Small intestine (tissue), 7 donors: ENCODE results near the gene PRICKLE2. TPM values are rescaled to one million over a fixed set of nuclear protein-coding genes. Genes with fewer than 3 reads are reported as not detected.
"Not testable (repeated sequence)": the region's sequence is repeated elsewhere in the genome, so short reads cannot be mapped to it uniquely, and the experiment has no call there.

Source experiments
- DNase-seq, 2 donors: peaks; one replicate each; pipeline versions ENCODE4 v3.0.0 to v3.0.0-alpha.2; 2013
- FAIRE-seq: peaks from 2 replicates; lab custom pipeline; 2012; peaks lifted over from hg19 to GRCh38; lab: Jason Lieb, UNC
- H3K27ac ChIP-seq, 3 donors: one replicate each; pipeline ENCODE4 v1.5.1; 2013; ENCODE audit warnings: low read length in 2 of 3, mild to moderate bottlenecking in 2 of 3, control low read depth in 1 of 3, inconsistent platforms in 1 of 3, low read depth in 1 of 3, moderate library complexity in 1 of 3
- H3K27me3 ChIP-seq, 3 donors: one replicate each; pipeline ENCODE4 v1.6.1; 2013; ENCODE audit warnings: low read length in 3 of 3, inconsistent platforms in 1 of 3; ENCODE audit not compliant: control insufficient read depth in 3 of 3, insufficient read depth in 3 of 3
- H3K36me3 ChIP-seq, 3 donors: one replicate each; pipeline ENCODE4 v1.6.1; 2013; ENCODE audit warnings: low read length in 3 of 3, inconsistent platforms in 1 of 3, low read depth in 1 of 3, mild to moderate bottlenecking in 1 of 3, moderate library complexity in 1 of 3; ENCODE audit not compliant: control insufficient read depth in 3 of 3, insufficient read depth in 2 of 3
- H3K4me1 ChIP-seq, 3 donors: one replicate each; pipeline ENCODE4 v1.6.1; 2013; ENCODE audit warnings: low read length in 2 of 3, inconsistent platforms in 1 of 3, low read depth in 1 of 3, mild to moderate bottlenecking in 1 of 3, moderate library complexity in 1 of 3; ENCODE audit not compliant: control insufficient read depth in 3 of 3, insufficient read depth in 2 of 3
- H3K4me3 ChIP-seq, 3 donors: one replicate each; pipeline ENCODE4 v1.5.1; 2013; ENCODE audit warnings: low read length in 3 of 3, control low read depth in 1 of 3, inconsistent platforms in 1 of 3, low read depth in 1 of 3, mild to moderate bottlenecking in 1 of 3, moderate library complexity in 1 of 3
- H3K9me3 ChIP-seq, 2 donors: one replicate each; pipeline ENCODE4 v1.6.1; 2013; ENCODE audit warnings: low read depth in 1 of 2, low read length in 1 of 2; ENCODE audit not compliant: control insufficient read depth in 2 of 2, insufficient read depth in 1 of 2
- WGBS, 3 donors: extraction: QIAGEN DNeasy Blood & Tissue Kit; methylation state at CpG; one replicate each; pipeline ENCODE4 v1.1.7; 2013; 5-methylcytosine and 5-hydroxymethylcytosine counted together
- polyA plus RNA-seq, 4 donors: library from polyadenylated mRNA; stranded (reverse) in 3 of 4; unstranded in 1 of 4; fragments of 200-250 nt in 3 of 4; fragments of 120-200 nt in 1 of 4; gene quantifications; one replicate each; pipeline versions ENCODE4 v1.2.1 to v1.2.3, GENCODE V29; 2013
- donor health status: healthy with polysubstance abuse.
- donor health status: control.
- donor health status: control.
- donor health status: Bipolar disorder and iron deficiency.
- donor health status: healthy.

The PRICKLE2 gene
- polyA plus RNA-seq, 4 donors = 0.54 to 3.7 (median 2.5) TPM; not detected in 1

- DNase-seq (no peak), FAIRE-seq (no peak)
- 70 to 85% (median 75%) methylated on average over 3 of the region's 3 CpGs for WGBS, 3 donors
Observed at GRCh38 chr3:64093825-64094712, 131.2 kb downstream of the PRICKLE2 start.

GRCh38 chr3:64093211-64093610 is 132.1 kb downstream of the PRICKLE2 start:
- H3K4me1 ChIP-seq = no peaks in the 10 kb centered on the region
- FAIRE-seq (no peak), DNase-seq (no peak)
- no peak overlapping the region for H3K4me3 ChIP-seq
- no peak overlapping the region for H3K27ac ChIP-seq
- no peaks in the 10 kb centered on the region for H3K9me3 ChIP-seq
- no peaks in the 10 kb centered on the region for H3K27me3 ChIP-seq
- H3K36me3 ChIP-seq = no peaks in the 10 kb centered on the region

More at GRCh38 chr3:64093825-64094712, 131.2 kb downstream of the PRICKLE2 start:
- Histone ChIP-seq H3K4me3 (no peak overlapping the region), H3K4me1 (no peaks in the 10 kb centered on the region), H3K27me3 (no peaks in the 10 kb centered on the region), H3K36me3 (peaks cover 0 to under 1% (median 0%) of the 10 kb centered on the region in 3 donors), H3K27ac (no peak overlapping the region), H3K9me3 (no peaks in the 10 kb centered on the region)

- Histone ChIP-seq H3K9me3 (no peaks in the 10 kb centered on the region), H3K27ac (no peak overlapping the region), H3K4me3 (no peak overlapping the region), H3K27me3 (no peaks in the 10 kb centered on the region), H3K4me1 (no peaks in the 10 kb centered on the region), H3K36me3 (no peaks in the 10 kb centered on the region)
- DNase-seq (no peak), FAIRE-seq (no peak)
- WGBS, 3 donors = 97 to 100% (median 98%) methylated on average over 1 of the region's 1 CpG
Observed at GRCh38 chr3:64091501-64091900, 133.8 kb downstream of the PRICKLE2 start.

- H3K27ac ChIP-seq = peak overlapping the region in 1 of 3 donors; percentile 20
- 63 to 83% (median 69%) methylated on average over 4 of the region's 4 CpGs for WGBS, 3 donors
- not testable (repeated sequence) for H3K36me3 ChIP-seq, H3K4me1 ChIP-seq, FAIRE-seq, H3K27me3 ChIP-seq, H3K4me3 ChIP-seq, DNase-seq, H3K9me3 ChIP-seq
Observed at GRCh38 chr3:64089386-64089785, 135.9 kb downstream of the PRICKLE2 start.

- H3K36me3 ChIP-seq = no peaks in the 10 kb centered on the region
- H3K4me1 ChIP-seq = no peaks in the 10 kb centered on the region
- no peak overlapping the region for H3K27ac ChIP-seq
- DNase-seq (no peak), FAIRE-seq (no peak)
- peaks cover 0 to 2% of the 10 kb centered on the region in 2 donors for H3K9me3 ChIP-seq
- no peaks in the 10 kb centered on the region for H3K27me3 ChIP-seq
- H3K4me3 ChIP-seq = no peak overlapping the region
- WGBS, 3 donors = 36 to 52% (median 47%) methylated on average over 1 of the region's 1 CpG
Observed at GRCh38 chr3:64088408-64089205, 136.7 kb downstream of the PRICKLE2 start.

GRCh38 chr3:64086479-64087252 is 138.6 kb downstream of the PRICKLE2 start:
- 78 to 79% (median 78%) methylated on average over 5 of the region's 5 CpGs for WGBS, 3 donors

GRCh38 chr3:64084640-64085039 is 140.6 kb downstream of the PRICKLE2 start:
- DNase-seq = no peak
- FAIRE-seq = no peak
- WGBS, 3 donors = 55 to 92% (median 87%) methylated on average over 1 of the region's 1 CpG

More at GRCh38 chr3:64086479-64087252, 138.6 kb downstream of the PRICKLE2 start:
- Histone ChIP-seq H3K27me3 (no peaks in the 10 kb centered on the region), H3K4me3 (no peak overlapping the region), H3K9me3 (peaks cover 0 to 2% of the 10 kb centered on the region in 2 donors), H3K4me1 (no peaks in the 10 kb centered on the region), H3K36me3 (no peaks in the 10 kb centered on the region), H3K27ac (no peak overlapping the region)
- no peak for FAIRE-seq
- no peak for DNase-seq

GRCh38 chr3:64083575-64083974 is 141.7 kb downstream of the PRICKLE2 start:
- 55 to 80% (median 78%) methylated on average over 3 of the region's 3 CpGs for WGBS, 3 donors
- no peak for FAIRE-seq

More at GRCh38 chr3:64084640-64085039, 140.6 kb downstream of the PRICKLE2 start:
- Histone ChIP-seq H3K9me3 (peaks cover 0 to 2% of the 10 kb centered on the region in 2 donors), H3K27me3 (no peaks in the 10 kb centered on the region), H3K36me3 (no peaks in the 10 kb centered on the region), H3K27ac (no peak overlapping the region), H3K4me3 (no peak overlapping the region), H3K4me1 (no peaks in the 10 kb centered on the region)

More at GRCh38 chr3:64083575-64083974, 141.7 kb downstream of the PRICKLE2 start:
- H3K36me3 ChIP-seq = no peaks in the 10 kb centered on the region
- no peaks in the 10 kb centered on the region for H3K27me3 ChIP-seq
- peaks cover 0 to 2% of the 10 kb centered on the region in 2 donors for H3K9me3 ChIP-seq
- DNase-seq = no peak
- no peak overlapping the region for H3K27ac ChIP-seq
- no peaks in the 10 kb centered on the region for H3K4me1 ChIP-seq
- H3K4me3 ChIP-seq = no peak overlapping the region
